Neural cell (in vitro differentiated cells): ENCODE data around the gene FAM110A. TPM values are rescaled to one million over a fixed set of nuclear protein-coding genes. Genes with fewer than 3 reads are reported as not detected.
"Not testable (repeated sequence)": the region's sequence is repeated elsewhere in the genome, so short reads cannot be mapped to it uniquely, and the experiment has no call there.

Experiments used
- H2AFZ ChIP-seq: fragments of 200-600, 300-800 bp; sonication (generic), shearing (Covaris generic); 2 replicates; pipeline ENCODE4 v1.6.0; 2014; ENCODE audit warnings: low read depth, mild to moderate bottlenecking, antibody characterized with exemption, low read length, moderate library complexity
- H3F3A ChIP-seq: fragments of 200-600 bp; shearing (Covaris generic); 2 replicates; pipeline ENCODE4 v1.6.1; 2016; ENCODE audit warnings: mild to moderate bottlenecking, moderate library complexity, mixed read lengths, antibody characterized with exemption, low read length; ENCODE audit not compliant: insufficient read depth, poor library complexity, severe bottlenecking
- H3K27ac ChIP-seq: fragments of 200-600, 300-800 bp; sonication (generic), shearing (Covaris generic); 2 replicates; pipeline ENCODE4 v1.5.1; 2014; ENCODE audit warnings: mild to moderate bottlenecking, low read length, moderate library complexity
- H3K27me3 ChIP-seq: fragments of 300-800, 200-600 bp; sonication (generic), shearing (Covaris generic); 2 replicates; pipeline ENCODE4 v1.6.0; 2014; ENCODE audit warnings: mild to moderate bottlenecking, low read depth, low read length, moderate library complexity; ENCODE audit not compliant: insufficient read depth
- H3K36me3 ChIP-seq: fragments of 300-800, 200-600 bp; sonication (generic), shearing (Covaris generic); 2 replicates; pipeline ENCODE4 v1.5.1; 2014; ENCODE audit warnings: mild to moderate bottlenecking, antibody characterized with exemption, low read length, moderate library complexity; ENCODE audit not compliant: insufficient read depth
- H3K4me2 ChIP-seq: fragments of 300-800, 200-600 bp; sonication (generic), shearing (Covaris generic); 2 replicates; pipeline ENCODE4 v1.6.0; 2014; ENCODE audit warnings: mild to moderate bottlenecking, low read length
- H3K4me3 ChIP-seq: fragments of 300-800, 200-600 bp; sonication (generic), shearing (Covaris generic); 2 replicates; pipeline ENCODE4 v1.5.1; 2014; ENCODE audit warnings: mild to moderate bottlenecking, low read length, moderate library complexity
- H3K79me2 ChIP-seq: fragments of 200-600 bp; shearing (Covaris generic); replicated peaks from 2 replicates; pipeline ENCODE4 v1.6.0; 2014; ENCODE audit warnings: mild to moderate bottlenecking, low read length, moderate library complexity; ENCODE audit not compliant: insufficient read depth
- H3K9ac ChIP-seq: fragments of 300-800, 200-600 bp; sonication (generic), shearing (Covaris generic); 2 replicates; pipeline ENCODE4 v1.6.1; 2016; ENCODE audit warnings: mild to moderate bottlenecking, low read length, mixed read lengths
- H3K9me2 ChIP-seq: fragments of 200-600 bp; shearing (Covaris generic); 2 replicates; pipeline ENCODE4 v1.6.1; 2016; ENCODE audit warnings: mild to moderate bottlenecking, low read length, mixed read lengths; ENCODE audit not compliant: insufficient read depth
- H3K9me3 ChIP-seq: fragments of 200-600, 300-800 bp; sonication (generic), shearing (Covaris generic); 2 replicates; pipeline ENCODE4 v1.6.1; 2016; ENCODE audit warnings: mild to moderate bottlenecking, mixed run types, low read length, moderate library complexity, mixed read lengths
- H4K20me1 ChIP-seq: fragments of 200-600 bp; shearing (Covaris generic); 2 replicates; pipeline ENCODE4 v1.6.1; 2016; ENCODE audit warnings: mild to moderate bottlenecking, mixed run types; ENCODE audit not compliant: insufficient read depth
- EP300 ChIP-seq: fragments of 450-650 bp; conservative IDR thresholded peaks from 2 replicates; pipeline ENCODE4 v1.6.1; 2014; ENCODE audit warnings: antibody characterized with exemption, mild to moderate bottlenecking, moderate library complexity; ENCODE audit not compliant: poor library complexity, severe bottlenecking
- EZH2 ChIP-seq: fragments of 200-600, 300-800 bp; shearing (Covaris generic), sonication (generic); IDR thresholded peaks from 2 replicates; pipeline ENCODE4 v1.6.1; 2014; ENCODE audit warnings: antibody characterized with exemption, low read length, borderline replicate concordance, mild to moderate bottlenecking; ENCODE audit not compliant: insufficient read depth, poor library complexity, severe bottlenecking
- MXI1 ChIP-seq: fragments of 450-650 bp; conservative IDR thresholded peaks from 2 replicates; pipeline ENCODE4 v1.6.1; 2014; ENCODE audit warnings: antibody characterized with exemption, mild to moderate bottlenecking; ENCODE audit not compliant: poor library complexity, severe bottlenecking
- POLR2AphosphoS5 ChIP-seq: IDR thresholded peaks from 2 replicates; pipeline ENCODE4 v1.6.1; 2012
- RAD21 ChIP-seq: fragments of 450-650 bp; conservative IDR thresholded peaks from 2 replicates; pipeline ENCODE4 v1.6.1; 2014; ENCODE audit warnings: antibody characterized with exemption, mild to moderate bottlenecking, moderate library complexity
- SMC3 ChIP-seq: fragments of 450-650 bp; conservative IDR thresholded peaks from 2 replicates; pipeline ENCODE4 v1.6.1; 2014; ENCODE audit warnings: antibody characterized with exemption, mild to moderate bottlenecking, moderate library complexity; ENCODE audit not compliant: poor library complexity
- TAF1 ChIP-seq: IDR thresholded peaks from 2 replicates; pipeline ENCODE4 v1.6.1; 2012; ENCODE audit warnings: low read depth
- polyA plus RNA-seq: library from polyadenylated mRNA; depleted of rRNA; stranded (reverse); fragments of >200 nt; gene quantifications from 2 replicates; pipeline ENCODE4 v1.2.3, GENCODE V29; 2014
- TF ChIP-seq, protein P1 (sequence below): fragments of 450-650 bp; IDR thresholded peaks from 2 replicates; pipeline ENCODE4 v1.5.1; 2014; ENCODE audit warnings: antibody characterized with exemption, mild to moderate bottlenecking, moderate library complexity; ENCODE audit not compliant: poor library complexity, severe bottlenecking
- TF ChIP-seq, protein P2 (sequence below): IDR thresholded peaks from 2 replicates; pipeline ENCODE4 v1.6.1; 2012; ENCODE audit warnings: borderline replicate concordance

FAM110A gene
- polyA plus RNA-seq, 1 donor from 2014 or later: 5.8 TPM

- Histone ChIP-seq H3K36me3 (no peaks in the 10 kb centered on the region), H2AFZ (no peak overlapping the region), H3K4me3 (no peak overlapping the region), H3K9ac (no peak overlapping the region), H3K9me2 (no peaks in the 10 kb centered on the region), H3K9me3 (no peaks in the 10 kb centered on the region), H3K79me2 (no peaks in the 10 kb centered on the region), H3K27me3 (no peaks in the 10 kb centered on the region), H3F3A (no peaks in the 10 kb centered on the region), H4K20me1 (no peaks in the 10 kb centered on the region), H3K27ac (no peak overlapping the region), H3K4me2 (no peak overlapping the region)
- no peak for TF ChIP-seq EP300
- TF ChIP-seq MXI1: no peak
- TF ChIP-seq POLR2AphosphoS5: no peak
- TF ChIP-seq, protein P1, sequence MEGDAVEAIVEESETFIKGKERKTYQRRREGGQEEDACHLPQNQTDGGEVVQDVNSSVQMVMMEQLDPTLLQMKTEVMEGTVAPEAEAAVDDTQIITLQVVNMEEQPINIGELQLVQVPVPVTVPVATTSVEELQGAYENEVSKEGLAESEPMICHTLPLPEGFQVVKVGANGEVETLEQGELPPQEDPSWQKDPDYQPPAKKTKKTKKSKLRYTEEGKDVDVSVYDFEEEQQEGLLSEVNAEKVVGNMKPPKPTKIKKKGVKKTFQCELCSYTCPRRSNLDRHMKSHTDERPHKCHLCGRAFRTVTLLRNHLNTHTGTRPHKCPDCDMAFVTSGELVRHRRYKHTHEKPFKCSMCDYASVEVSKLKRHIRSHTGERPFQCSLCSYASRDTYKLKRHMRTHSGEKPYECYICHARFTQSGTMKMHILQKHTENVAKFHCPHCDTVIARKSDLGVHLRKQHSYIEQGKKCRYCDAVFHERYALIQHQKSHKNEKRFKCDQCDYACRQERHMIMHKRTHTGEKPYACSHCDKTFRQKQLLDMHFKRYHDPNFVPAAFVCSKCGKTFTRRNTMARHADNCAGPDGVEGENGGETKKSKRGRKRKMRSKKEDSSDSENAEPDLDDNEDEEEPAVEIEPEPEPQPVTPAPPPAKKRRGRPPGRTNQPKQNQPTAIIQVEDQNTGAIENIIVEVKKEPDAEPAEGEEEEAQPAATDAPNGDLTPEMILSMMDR: no peak
- no peak for TF ChIP-seq TAF1
- no peak for TF ChIP-seq EZH2
Observed at GRCh38 chr20:891058-891705, 57.7 kb downstream of the FAM110A start.

- no peaks in the 10 kb centered on the region for H3K79me2 ChIP-seq
- no peak overlapping the region for H3K4me3 ChIP-seq
- no peaks in the 10 kb centered on the region for H3K36me3 ChIP-seq
- no peaks in the 10 kb centered on the region for H3K27me3 ChIP-seq
- no peak overlapping the region for H3K4me2 ChIP-seq
- no peak for TF ChIP-seq SMC3
- no peak for TF ChIP-seq EP300
- TF ChIP-seq EZH2: no peak
- TF ChIP-seq POLR2AphosphoS5: no peak
- TF ChIP-seq, protein P2, sequence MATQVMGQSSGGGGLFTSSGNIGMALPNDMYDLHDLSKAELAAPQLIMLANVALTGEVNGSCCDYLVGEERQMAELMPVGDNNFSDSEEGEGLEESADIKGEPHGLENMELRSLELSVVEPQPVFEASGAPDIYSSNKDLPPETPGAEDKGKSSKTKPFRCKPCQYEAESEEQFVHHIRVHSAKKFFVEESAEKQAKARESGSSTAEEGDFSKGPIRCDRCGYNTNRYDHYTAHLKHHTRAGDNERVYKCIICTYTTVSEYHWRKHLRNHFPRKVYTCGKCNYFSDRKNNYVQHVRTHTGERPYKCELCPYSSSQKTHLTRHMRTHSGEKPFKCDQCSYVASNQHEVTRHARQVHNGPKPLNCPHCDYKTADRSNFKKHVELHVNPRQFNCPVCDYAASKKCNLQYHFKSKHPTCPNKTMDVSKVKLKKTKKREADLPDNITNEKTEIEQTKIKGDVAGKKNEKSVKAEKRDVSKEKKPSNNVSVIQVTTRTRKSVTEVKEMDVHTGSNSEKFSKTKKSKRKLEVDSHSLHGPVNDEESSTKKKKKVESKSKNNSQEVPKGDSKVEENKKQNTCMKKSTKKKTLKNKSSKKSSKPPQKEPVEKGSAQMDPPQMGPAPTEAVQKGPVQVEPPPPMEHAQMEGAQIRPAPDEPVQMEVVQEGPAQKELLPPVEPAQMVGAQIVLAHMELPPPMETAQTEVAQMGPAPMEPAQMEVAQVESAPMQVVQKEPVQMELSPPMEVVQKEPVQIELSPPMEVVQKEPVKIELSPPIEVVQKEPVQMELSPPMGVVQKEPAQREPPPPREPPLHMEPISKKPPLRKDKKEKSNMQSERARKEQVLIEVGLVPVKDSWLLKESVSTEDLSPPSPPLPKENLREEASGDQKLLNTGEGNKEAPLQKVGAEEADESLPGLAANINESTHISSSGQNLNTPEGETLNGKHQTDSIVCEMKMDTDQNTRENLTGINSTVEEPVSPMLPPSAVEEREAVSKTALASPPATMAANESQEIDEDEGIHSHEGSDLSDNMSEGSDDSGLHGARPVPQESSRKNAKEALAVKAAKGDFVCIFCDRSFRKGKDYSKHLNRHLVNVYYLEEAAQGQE: no peak
- no peak for TF ChIP-seq MXI1
- no peak for TF ChIP-seq TAF1
- TF ChIP-seq, protein P1: no peak
- no peak for TF ChIP-seq RAD21
- H3K9me2 ChIP-seq: no peaks in the 10 kb centered on the region
- no peaks in the 10 kb centered on the region for H4K20me1 ChIP-seq
- no peak overlapping the region for H3K9ac ChIP-seq
- no peak overlapping the region for H2AFZ ChIP-seq
- no peaks in the 10 kb centered on the region for H3F3A ChIP-seq
- no peak overlapping the region for H3K27ac ChIP-seq
- H3K9me3 ChIP-seq: no peaks in the 10 kb centered on the region
Observed at GRCh38 chr20:891706-892080, 58.2 kb downstream of the FAM110A start.

GRCh38 chr20:892371-892770 is 58.9 kb downstream of the FAM110A start:
- H3K36me3 ChIP-seq, H3K9me3 ChIP-seq, H3K27me3 ChIP-seq, H3K9me2 ChIP-seq, H3K9ac ChIP-seq, H2AFZ ChIP-seq, H4K20me1 ChIP-seq, H3F3A ChIP-seq, H3K27ac ChIP-seq, H3K4me3 ChIP-seq, H3K4me2 ChIP-seq, H3K79me2 ChIP-seq: not testable (repeated sequence)
